Ectodermal cell (in vitro differentiated cells): ENCODE measurements around the gene ADAM19.

Source experiments
- H3K27ac ChIP-seq: 2 replicates; pipeline ENCODE4 v1.7.0; 2013; ENCODE audit warnings: mild to moderate bottlenecking, low read depth, low read length; ENCODE audit not compliant: insufficient read depth, poor library complexity, severe bottlenecking
- H3K27me3 ChIP-seq: 2 replicates; pipeline ENCODE4 v1.7.0; 2013; ENCODE audit warnings: mild to moderate bottlenecking, low read length; ENCODE audit not compliant: insufficient read depth, control insufficient read depth, poor library complexity, severe bottlenecking
- H3K36me3 ChIP-seq: one replicate; pipeline ENCODE4 v1.7.0; 2013; ENCODE audit warnings: low read length; ENCODE audit not compliant: control insufficient read depth, insufficient read depth
- H3K4me1 ChIP-seq: one replicate; pipeline ENCODE4 v1.7.0; 2013; ENCODE audit warnings: low read length; ENCODE audit not compliant: control insufficient read depth, insufficient read depth
- H3K4me3 ChIP-seq: 2 replicates; pipeline ENCODE4 v1.7.0; 2013; ENCODE audit warnings: low read depth, low read length, control low read depth; ENCODE audit not compliant: insufficient read depth
- H3K9me3 ChIP-seq: 2 replicates; pipeline ENCODE4 v1.7.0; 2013; ENCODE audit warnings: mild to moderate bottlenecking, low read length, moderate library complexity; ENCODE audit not compliant: control insufficient read depth
- WGBS, 2 experiments: methylation state at CpG; one replicate each; pipeline ENCODE4 v1.1.7; 2013; ENCODE audit warnings: missing lambda C conversion rate in 2 of 2; 5-methylcytosine and 5-hydroxymethylcytosine counted together

Gene ADAM19

DNA sequence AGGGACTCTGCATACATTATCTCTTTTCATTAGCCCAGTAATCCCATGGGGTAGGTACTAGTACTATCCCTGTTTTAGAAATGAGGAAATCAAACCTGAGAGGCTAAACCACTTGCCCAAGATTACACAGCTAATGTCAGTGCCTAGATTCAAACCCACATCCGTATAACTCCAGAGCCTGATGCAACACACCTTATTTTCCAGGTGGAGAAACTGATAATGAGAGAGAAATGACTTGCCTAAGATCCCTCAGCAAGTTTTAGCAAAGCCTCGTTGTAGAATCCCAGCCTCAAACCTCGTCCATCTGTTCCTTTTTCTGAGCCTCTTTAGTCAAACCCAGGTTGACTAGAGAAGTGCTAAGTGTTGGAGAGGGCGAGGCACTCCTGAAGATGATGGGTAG, 1.1 kb upstream of the ADAM19 start:
- Histone ChIP-seq H3K9me3 (no peaks in the 10 kb centered on the region), H3K36me3 (no peaks in the 10 kb centered on the region), H3K4me1 (no peaks in the 10 kb centered on the region), H3K27ac (no peak overlapping the region), H3K27me3 (peaks cover 18% of the 10 kb centered on the region), H3K4me3 (no peak overlapping the region)
- 84 to 88% methylated on average over 4 of the region's 4 CpGs for WGBS, 2 experiments

DNA sequence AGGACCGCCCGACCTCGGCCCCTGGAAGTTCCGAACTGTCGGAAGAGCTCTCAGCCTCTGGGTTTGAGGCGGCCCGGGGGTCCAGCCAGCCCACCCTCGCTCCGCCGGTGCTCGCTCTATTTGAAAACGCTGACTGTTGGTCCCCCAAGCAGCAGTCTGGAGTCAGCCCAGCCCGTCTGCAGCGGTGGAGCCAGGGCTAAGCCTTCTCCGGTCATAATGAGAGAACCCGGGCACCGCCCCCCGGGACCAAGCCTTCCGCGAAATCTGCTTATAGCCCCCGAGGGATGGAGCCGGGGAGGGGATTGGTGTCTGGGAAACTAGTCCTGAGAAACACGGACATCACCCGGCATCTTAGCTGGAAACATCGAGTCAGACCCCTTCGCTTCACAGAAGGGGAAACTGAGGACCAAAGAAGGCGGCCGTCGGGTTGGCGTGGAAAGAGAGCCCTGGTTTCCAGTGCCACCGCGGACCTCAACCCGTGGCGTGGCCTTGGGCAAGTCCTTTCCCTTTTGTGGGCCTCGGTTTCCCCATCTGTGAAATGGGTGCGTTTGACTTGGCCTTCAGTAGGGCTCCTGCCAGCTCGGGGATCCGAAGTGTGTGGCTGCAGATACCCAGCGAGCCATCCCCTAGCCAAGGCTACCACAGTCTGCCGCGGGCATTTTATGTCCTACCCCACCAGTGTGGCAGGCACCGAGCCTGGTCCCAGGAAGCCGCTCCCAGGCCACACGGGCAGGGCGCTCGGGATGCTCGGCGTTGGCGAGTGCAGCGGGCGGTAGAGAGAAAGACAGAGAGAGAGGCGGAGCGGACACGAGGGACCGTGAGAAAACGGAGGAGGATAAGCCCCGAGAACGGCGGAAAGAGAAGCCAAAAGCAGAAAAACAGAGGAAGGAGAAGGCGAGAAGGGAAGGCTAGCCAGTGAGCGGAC, 857 bp downstream of the ADAM19 start:
- Histone ChIP-seq H3K9me3 (no peaks in the 10 kb centered on the region), H3K4me1 (no peaks in the 10 kb centered on the region), H3K27ac (peak overlapping the region; percentile 55), H3K4me3 (peak overlapping the region; percentile 78), H3K36me3 (no peaks in the 10 kb centered on the region), H3K27me3 (peaks cover 18% of the 10 kb centered on the region)
- WGBS, 2 experiments: 5 to 6% methylated on average over 61 of the region's 61 CpGs

DNA sequence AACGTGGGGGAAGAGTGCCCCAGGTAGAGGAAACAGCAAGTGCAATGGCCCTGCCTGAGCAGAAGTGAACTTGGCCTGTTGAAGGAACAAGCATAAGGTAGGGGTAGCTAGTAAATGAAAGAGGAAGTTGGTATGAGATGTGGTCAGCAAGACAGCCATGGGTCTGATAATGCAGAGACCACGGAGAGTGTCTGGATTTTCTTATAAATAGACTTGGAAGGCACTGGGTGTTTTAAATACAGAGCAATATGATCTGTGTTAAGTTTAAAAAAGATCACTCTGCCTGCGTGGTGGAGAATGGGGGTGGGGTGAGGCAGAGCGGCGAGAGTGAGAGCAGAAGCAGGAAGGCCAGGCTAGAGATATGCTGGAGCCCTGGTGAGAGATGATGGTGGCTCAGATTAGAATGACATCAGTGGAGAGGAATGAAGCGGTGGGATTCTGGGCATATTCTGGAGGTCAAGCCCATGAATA, 4.2 kb downstream of the ADAM19 start:
- Histone ChIP-seq H3K4me3 (no peak overlapping the region), H3K27ac (peak overlapping the region; percentile 16), H3K4me1 (no peaks in the 10 kb centered on the region), H3K36me3 (no peaks in the 10 kb centered on the region), H3K27me3 (peaks cover 18% of the 10 kb centered on the region), H3K9me3 (no peaks in the 10 kb centered on the region)
- 49 to 51% methylated on average over 6 of the region's 6 CpGs for WGBS, 2 experiments

DNA sequence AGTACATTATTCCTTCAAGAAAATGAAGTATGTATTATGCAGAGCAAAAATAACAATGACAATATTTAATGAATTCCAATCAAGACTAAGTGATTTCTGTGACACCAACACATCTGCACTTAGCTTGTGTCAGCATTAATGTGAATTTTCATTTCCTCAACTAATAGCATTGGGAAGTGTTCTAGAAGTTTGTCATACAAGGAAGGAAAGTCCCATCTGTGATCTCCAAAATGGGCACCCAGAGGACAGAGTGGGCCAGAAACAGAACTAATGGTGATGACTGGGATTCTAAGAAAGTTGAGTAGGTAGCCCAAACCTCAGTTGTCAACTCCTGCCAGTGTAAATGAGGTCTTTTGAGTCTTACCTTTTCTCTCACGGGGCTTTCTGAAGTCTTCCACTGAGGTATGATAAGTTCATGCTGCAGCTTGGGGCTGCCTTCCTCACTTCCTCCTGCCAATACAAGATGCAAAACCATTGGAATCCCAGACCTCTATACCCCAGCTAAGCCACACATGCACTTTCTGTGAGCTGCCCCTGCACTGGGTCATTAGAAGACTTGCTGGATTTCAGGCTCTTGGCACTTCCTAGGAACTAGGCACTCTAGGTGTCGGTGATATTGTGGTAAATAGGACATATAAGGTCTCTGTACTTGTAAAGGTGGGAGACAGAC, 4.9 kb downstream of the ADAM19 start:
- H3K36me3 ChIP-seq: no peaks in the 10 kb centered on the region
- H3K27ac ChIP-seq: no peak overlapping the region
- no peaks in the 10 kb centered on the region for H3K9me3 ChIP-seq
- H3K27me3 ChIP-seq: peaks cover 18% of the 10 kb centered on the region
- 94 to 96% methylated on average over 2 of the region's 2 CpGs for WGBS, 2 experiments
- H3K4me1 ChIP-seq: no peaks in the 10 kb centered on the region
- no peak overlapping the region for H3K4me3 ChIP-seq

DNA sequence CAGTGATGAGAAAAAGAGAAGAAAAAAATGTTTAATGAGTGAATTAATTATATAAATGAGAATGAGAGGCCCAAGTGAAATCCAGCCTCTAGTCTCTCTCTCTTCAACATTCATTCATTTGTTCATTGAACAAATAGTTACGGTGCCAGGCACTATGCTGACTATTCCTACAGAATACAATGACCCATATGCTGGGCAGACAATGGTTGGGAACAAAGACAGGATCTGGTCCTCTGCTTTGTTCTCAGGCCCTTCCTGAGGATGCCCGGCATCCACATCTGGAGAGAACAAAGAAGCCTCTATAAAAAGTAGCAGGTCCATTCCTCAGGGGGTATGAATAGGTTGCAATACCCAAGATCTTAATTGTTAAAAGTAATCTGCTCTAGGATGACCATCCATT, 6.9 kb downstream of the ADAM19 start:
- WGBS, 2 experiments: 21 to 28% methylated on average over 2 of the region's 2 CpGs
- H3K27ac ChIP-seq: no peak overlapping the region
- peaks cover 3% of the 10 kb centered on the region for H3K27me3 ChIP-seq
- H3K9me3 ChIP-seq: no peaks in the 10 kb centered on the region
- no peak overlapping the region for H3K4me3 ChIP-seq
- no peaks in the 10 kb centered on the region for H3K4me1 ChIP-seq
- no peaks in the 10 kb centered on the region for H3K36me3 ChIP-seq

DNA sequence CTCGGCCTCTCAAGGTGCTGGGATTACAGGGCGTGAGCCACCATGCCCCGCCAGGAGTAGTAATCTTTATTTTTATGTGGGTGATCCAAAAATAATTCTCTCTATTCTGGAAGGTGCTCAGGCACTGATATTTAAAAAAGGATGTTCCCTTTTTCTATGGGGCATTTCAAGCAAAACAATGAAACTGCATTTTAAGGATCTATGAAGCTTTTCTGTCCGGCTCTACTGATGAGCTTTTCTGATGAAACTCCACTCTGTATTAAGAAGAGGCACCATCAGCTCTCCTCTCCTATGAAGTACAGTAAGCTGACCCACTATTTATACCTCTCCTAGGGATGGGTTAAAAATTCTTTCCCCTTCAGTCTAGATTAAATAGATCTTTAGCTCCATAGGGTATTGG, 7.4 kb downstream of the ADAM19 start:
- Histone ChIP-seq H3K4me3 (no peak overlapping the region), H3K27me3 (no peaks in the 10 kb centered on the region), H3K9me3 (no peaks in the 10 kb centered on the region), H3K4me1 (no peaks in the 10 kb centered on the region), H3K36me3 (no peaks in the 10 kb centered on the region), H3K27ac (no peak overlapping the region)
- 91 to 95% methylated on average over 4 of the region's 4 CpGs for WGBS, 2 experiments

DNA sequence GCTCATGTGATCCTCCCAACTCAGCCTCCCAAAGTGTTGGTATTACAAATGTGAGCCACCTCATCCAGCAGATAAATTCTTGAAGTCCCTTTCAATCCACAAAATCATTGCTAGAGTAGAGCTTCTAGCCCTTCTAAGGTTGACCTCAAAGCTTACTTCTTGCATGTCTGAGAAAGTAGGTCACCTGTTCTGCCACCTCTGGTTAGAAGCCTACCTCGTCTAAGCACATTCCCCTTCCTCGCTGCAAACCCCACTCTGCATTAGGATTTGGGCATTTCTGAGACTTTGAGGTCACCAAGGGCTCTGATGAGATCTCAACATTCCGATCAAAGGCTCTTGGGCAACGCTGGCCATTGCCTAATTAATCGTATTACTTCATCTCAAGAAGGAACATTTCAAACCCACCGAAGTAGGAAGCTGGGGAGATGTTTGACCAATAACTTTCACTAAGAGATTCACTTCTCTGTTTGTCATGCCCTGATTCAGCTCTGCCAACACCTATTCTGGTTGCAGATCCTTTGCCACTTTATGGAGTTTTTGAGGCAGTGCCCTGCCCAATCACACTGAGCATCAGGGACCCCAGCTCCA, 8.6 kb downstream of the ADAM19 start:
- Histone ChIP-seq H3K27me3 (no peaks in the 10 kb centered on the region), H3K4me3 (no peak overlapping the region), H3K36me3 (no peaks in the 10 kb centered on the region), H3K4me1 (no peaks in the 10 kb centered on the region), H3K27ac (no peak overlapping the region), H3K9me3 (no peaks in the 10 kb centered on the region)
- WGBS, 2 experiments: 93 to 94% methylated on average over 6 of the region's 6 CpGs

DNA sequence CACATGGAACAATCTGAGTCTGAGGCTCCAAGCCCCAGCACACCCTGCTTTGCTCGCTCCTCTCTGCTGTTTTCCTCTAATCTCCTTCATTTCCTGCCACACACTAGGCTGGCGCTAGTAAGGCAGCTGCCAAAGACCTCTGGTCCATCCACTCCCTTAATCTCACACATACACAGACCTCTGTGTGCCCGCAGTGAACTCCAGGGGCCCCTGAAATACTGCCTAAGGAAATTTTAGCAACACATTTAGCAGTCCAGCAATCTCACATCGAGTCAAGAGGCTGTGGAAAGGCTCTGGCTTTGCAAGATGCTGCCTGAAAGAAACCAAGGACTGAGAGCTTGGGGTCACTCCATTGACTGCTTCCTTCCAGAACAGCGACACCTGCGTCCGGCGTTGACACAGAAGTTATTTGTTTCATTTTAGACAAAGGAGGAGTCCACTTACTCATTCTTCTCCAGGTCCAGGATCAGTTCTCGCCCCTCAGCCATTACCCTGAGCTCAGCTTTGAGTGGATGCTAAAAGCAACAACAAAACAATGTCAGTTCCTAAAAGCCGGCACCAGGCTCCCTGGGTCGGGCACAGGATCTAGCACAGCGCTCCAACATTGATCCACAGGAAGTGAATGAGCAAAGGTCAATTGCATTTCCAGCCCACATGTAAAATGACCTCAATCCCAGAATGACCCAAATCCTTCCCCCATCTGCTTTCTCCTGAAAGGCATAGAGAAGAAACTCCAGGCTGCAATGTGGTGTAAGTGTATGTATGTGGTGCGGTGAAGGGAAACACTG, 11.5 kb downstream of the ADAM19 start:
- H3K27ac ChIP-seq: no peak overlapping the region
- WGBS, 2 experiments: 91 to 94% methylated on average over 13 of the region's 13 CpGs
- H3K36me3 ChIP-seq: no peaks in the 10 kb centered on the region
- no peaks in the 10 kb centered on the region for H3K4me1 ChIP-seq
- H3K9me3 ChIP-seq: no peaks in the 10 kb centered on the region
- no peaks in the 10 kb centered on the region for H3K27me3 ChIP-seq
- no peak overlapping the region for H3K4me3 ChIP-seq

DNA sequence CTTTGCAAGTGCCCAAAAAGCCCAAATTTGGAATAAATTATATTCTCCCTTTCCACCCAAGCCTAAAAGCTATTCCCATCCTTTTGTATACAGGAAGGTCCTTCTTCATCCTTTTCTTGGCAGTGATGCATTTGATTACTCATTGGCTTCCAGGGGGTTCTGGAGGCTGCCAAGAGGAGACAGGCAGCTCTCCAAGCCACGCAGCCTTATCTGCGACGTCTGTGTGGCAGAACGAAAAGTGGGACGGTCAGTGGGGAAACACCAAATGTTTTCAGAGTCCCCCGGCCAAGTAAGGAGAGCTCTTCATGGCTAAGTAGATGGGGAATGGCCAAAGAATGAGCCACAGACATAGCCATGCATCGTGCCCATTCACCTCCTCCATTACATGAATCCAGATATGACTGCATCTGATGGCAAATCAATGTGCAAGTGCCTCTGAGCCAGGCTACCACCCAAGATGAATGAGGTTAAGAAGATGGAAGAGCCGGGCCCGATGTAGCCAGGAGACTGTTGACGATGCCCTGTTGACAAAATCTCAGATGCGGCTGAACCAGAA, 12.1 kb downstream of the ADAM19 start:
- peaks cover 1% of the 10 kb centered on the region for H3K4me1 ChIP-seq
- no peaks in the 10 kb centered on the region for H3K27me3 ChIP-seq
- no peak overlapping the region for H3K4me3 ChIP-seq
- no peak overlapping the region for H3K27ac ChIP-seq
- 90% methylated on average over 11 of the region's 11 CpGs for WGBS, 2 experiments
- no peaks in the 10 kb centered on the region for H3K9me3 ChIP-seq
- H3K36me3 ChIP-seq: no peaks in the 10 kb centered on the region
